Activated CD8-positive, alpha-beta memory T cell treated with anti-CD3 and anti-CD28 coated beads for 36 hours (primary cell): ENCODE results near the gene PPARGC1A. TPM values are rescaled to one million over a fixed set of nuclear protein-coding genes. Genes with fewer than 3 reads are reported as not detected.

ENCODE experiments used
- CTCF ChIA-PET: fragments of 350-600 bp; sonication (Branson Sonifier 250); formaldehyde crosslinking; loops from one replicate; lab custom pipeline; 2021; ENCODE audit warnings: antibody characterized with exemption; lab: Charles Lee
- POLR2A ChIA-PET: fragments of 350-600 bp; sonication (Branson Sonifier 250); formaldehyde crosslinking; loops from one replicate; lab custom pipeline; 2021; ENCODE audit warnings: antibody characterized with exemption; lab: Charles Lee
- total RNA-seq, 2 experiments: library from RNA; stranded (reverse); gene quantifications; one replicate each; pipeline ENCODE4 v1.2.3, GENCODE V29; 2021

PPARGC1A gene, protein sequence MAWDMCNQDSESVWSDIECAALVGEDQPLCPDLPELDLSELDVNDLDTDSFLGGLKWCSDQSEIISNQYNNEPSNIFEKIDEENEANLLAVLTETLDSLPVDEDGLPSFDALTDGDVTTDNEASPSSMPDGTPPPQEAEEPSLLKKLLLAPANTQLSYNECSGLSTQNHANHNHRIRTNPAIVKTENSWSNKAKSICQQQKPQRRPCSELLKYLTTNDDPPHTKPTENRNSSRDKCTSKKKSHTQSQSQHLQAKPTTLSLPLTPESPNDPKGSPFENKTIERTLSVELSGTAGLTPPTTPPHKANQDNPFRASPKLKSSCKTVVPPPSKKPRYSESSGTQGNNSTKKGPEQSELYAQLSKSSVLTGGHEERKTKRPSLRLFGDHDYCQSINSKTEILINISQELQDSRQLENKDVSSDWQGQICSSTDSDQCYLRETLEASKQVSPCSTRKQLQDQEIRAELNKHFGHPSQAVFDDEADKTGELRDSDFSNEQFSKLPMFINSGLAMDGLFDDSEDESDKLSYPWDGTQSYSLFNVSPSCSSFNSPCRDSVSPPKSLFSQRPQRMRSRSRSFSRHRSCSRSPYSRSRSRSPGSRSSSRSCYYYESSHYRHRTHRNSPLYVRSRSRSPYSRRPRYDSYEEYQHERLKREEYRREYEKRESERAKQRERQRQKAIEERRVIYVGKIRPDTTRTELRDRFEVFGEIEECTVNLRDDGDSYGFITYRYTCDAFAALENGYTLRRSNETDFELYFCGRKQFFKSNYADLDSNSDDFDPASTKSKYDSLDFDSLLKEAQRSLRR
- total RNA-seq, result not detected

DNA sequence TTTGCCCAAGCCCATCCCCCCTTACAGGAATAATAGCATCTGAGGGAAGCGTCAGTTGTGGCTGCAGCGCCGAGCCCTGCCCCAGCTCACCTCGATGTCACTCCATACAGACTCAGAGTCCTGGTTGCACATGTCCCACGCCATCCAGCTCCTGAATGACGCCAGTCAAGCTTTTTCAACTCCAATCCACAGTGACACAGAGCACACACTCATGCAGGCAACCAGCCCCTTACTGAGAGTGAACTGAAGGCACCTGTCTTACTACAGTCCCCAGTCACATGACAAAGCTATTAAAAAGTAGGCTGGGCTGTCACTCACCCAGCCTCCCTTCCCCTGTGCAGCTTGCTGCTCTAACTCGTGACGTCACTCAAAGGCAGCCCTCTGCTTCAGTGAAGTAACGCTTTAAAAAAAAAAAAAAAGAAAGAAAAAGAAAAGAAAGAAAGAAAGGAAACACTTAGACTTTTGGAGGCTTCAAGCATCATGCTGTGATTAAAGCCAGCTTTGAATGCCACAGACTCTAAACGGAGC, at the start of gene PPARGC1A:
PPARGC1A (minus strand) TSS at position 234 of the 528 bp plus-strand sequence; CDS start at position 144, 90 bp downstream.
- CTCF ChIA-PET, result interaction anchor here (0.6 to 0.8 kb wide), 2 partner anchors 151 to 468 kb away, joined by 4 to 6 read pairs; no protein-coding TSS in a partner anchor
- POLR2A ChIA-PET, result no interaction called here

DNA sequence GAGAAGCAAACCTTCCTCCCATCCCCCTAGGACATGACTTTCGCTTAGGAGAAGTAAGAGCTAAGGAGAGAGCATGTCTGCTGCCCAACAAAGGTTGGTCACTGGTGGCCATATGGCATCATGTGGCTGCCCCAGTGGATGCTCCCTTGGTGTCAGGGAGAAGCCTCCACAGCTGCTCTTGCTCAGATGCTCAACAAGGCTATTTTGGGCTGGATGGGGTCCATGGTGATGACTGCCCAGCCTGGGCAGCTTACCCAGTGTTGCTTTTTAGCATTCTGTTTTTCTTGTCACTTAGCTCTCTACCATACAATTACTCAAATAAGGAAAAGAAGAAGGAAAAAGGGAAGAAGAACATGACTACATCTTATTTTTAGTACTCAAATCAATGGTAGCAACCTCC, 48.9 kb upstream of the PPARGC1A start:
- ChIA-PET POLR2A (no interaction called here), CTCF (no interaction called here)

DNA sequence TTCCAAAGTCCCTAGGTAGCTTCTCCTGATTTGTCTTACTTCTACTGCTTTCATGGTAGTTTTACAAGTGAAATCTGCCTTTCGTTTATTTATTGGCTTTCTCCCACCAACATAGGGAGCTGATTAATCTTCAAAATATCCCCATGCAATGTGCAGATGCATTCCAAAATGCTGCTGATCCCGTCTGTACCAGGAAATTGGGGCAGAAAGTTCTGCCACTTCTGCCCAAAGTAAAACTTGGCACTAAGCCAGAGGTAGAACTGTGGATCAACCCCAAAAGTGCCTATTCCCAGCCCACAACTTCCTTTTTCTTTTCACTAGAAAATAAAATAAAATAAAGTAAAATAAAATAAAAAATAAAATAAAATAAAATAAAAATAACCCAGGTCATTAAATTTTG, 47.3 kb upstream of the PPARGC1A start:
- CTCF ChIA-PET, result no interaction called here
- POLR2A ChIA-PET, result no interaction called here

DNA sequence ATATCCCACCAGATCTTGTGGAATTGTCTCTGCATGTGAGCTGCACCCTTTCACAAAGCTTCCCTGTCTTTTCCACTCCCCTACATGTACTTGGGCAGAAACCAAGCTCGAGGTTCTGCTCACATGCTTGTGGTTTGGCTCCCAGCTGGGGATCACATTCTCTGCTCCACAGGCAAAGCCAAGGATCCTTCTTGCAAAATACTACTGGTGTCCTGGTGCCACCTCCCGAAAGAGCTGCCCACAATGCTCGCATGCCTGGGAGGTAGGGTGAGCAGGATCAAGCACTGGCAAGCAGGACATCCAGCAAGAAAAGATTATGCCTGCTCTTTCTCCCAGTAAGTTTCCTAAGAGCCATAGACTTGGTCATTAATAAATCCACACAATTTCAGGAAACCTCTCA, 45.1 kb upstream of the PPARGC1A start:
- CTCF ChIA-PET, result no interaction called here
- POLR2A ChIA-PET, result no interaction called here

DNA sequence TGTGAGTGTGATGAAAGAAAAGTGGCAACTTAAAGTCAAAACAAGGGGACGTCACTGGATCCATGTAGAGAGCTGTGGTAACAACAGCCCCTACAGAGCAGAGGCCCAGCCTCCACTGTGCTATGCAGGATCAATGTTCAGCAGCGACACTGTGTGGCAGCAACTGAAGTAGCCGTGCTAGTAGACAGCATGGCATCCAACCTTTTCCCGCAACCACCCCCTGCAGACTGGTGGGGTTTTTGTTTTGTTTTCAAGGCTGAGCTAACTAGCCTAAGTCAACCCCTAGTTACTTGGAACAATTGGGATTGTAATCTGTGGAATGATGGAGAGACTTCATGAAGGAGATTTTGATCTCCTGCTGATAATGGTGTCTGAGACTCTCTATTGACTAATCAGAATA, 44.4 kb upstream of the PPARGC1A start:
- CTCF ChIA-PET, result no interaction called here

DNA sequence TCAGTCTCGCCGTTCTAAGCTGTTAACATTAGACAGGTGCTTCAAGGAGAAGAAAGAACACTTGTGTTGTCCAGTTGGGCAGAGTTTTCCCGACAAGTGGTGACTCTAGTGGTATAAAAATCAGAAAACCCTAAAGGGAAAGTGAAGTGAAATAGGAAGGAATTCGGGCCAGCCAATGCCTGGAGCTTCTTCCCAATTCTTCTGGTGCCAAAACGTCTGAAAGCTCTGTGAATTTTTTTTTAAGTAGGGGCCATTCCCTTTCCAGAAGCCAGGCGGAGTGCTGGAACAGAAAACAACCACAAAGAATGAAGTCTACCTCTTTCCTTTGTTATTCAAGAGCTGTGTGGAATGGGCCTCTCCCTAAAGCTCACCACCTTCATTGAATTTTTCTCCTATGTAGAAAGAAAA, 43.1 kb upstream of the PPARGC1A start:
- POLR2A ChIA-PET, result no interaction called here
- CTCF ChIA-PET, result no interaction called here

More for the DNA sequence above, 44.4 kb upstream of the PPARGC1A start:
- POLR2A ChIA-PET, result no interaction called here

DNA sequence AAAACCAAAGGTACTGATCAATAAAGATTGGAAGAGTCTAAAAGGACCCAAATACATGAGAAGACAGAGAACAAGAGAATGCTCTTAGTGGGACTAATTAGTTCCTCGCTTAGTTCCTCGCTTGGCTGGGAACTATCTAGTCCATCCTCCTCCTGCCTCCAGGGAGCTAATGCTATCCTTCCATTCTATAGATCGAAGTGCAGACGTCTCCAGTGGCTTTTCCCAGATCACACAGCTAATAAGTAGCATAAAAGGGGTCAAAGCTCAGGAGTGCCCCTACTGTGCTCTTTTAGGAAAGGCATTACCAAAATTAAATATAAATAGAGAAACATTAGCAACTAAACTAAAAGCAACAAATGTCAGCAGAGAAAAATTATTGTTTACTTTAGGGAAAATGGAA, 42.3 kb upstream of the PPARGC1A start:
- POLR2A ChIA-PET, result no interaction called here
- CTCF ChIA-PET, result no interaction called here

DNA sequence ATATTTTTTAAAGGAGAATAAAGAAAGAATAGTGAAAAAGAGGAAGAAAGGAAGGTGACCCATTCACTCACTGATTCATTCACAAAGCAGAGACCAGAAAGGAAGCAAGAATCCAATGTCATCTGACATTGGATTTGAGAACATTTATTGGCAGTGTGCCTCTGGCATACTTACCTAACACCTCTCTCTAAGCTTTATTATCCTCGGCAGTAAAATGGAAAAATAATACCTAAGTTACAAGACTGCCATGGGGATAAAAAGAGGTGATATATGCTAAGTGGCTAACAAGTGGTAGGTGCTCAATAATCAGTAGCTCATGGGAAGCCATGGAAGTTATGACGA, 41.6 kb upstream of the PPARGC1A start:
- ChIA-PET POLR2A (no interaction called here), CTCF (no interaction called here)

DNA sequence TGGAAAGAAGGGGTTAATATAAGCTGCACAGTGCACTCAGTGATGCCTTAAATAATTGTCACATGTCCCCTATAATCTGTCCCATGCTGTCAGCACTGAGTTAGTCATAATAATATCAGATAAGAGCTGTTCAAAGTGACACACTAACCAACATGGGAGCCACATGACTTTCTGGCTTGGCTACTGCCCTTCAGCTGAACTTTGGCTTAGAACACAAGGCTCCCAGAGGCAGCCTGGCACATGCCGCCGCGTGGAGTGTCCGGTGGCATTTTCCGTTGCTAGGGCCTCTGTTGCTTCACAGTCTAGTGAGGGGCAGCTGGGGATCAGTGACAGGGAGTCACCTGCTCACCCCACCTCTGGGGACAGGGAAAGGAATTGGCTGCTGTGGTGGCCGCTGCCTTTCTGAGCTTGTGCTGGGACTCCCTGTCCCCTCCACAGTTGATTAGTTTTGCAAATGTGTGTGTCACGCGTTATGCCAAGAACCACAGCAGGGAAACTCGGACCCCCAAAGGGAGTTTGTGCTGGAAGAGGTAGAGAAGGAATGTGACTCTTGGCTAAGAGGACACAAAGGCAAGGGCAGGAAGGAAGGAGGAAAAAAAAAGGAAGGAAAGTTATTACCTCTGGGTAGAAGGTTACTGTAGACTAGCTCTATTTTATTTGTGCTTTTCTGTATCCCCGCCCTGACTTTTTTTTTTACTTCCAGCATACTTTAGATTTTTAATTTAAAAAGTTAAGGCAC, 41.1 kb upstream of the PPARGC1A start:
- ChIA-PET CTCF (no interaction called here), POLR2A (no interaction called here)

DNA sequence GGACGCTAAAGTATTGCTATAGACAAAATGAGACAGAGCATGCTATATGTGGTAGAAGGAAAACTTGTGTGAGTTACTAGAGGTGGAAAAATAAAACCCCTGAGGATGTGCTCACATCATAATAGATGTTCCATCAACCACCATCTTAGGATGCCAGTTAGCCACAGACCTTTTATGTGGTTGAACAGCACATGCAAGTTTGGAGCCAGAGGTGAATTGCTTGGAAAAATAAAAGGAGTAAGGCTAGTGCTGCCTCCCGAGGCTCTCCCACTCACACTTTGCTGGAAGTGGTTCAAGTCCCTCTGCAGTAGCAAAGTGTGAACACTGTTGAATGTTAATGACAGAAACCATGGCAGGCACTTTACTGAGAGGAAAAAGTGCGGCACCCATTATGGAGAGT, 39.4 kb upstream of the PPARGC1A start:
- POLR2A ChIA-PET, result no interaction called here

DNA sequence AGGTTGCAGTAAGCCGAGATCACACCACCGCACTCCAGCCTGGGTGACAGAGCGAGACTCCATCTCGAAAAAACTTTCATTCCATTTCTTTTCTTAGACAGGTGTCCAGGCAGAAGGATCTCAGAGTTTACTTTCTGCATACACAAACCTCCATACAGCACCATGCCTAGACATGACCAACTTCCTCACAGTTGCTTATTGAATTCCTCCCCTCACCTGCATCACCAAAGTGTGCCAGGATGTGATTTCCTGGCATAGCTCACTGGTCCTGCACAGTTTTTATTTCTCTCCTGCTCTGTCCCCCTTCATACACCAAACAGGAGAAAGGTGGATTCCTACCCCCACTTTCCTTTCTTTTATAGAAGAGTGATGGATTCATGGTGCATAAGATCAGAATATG, 34.7 kb upstream of the PPARGC1A start:
- ChIA-PET CTCF (no interaction called here), POLR2A (no interaction called here)

More for the DNA sequence above, 39.4 kb upstream of the PPARGC1A start:
- CTCF ChIA-PET, result no interaction called here

DNA sequence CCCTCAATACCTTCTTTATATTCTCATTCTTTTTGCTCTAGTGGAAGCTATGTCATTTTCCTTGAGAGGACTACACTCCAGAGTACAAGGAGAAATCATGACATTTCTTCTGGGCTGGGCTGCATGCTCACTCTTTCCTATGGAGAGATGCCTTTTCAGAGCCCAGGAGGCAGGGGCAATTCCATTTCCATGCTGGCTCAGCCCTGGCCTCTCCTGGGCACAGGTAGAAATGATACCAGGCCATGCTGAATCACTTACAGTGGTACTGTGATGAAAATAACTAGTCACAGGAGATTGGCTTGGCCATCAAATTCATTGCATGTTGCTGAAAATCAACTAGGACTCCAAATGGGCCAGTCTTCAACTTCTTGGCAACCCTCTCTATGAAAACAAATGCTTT, 34.0 kb upstream of the PPARGC1A start:
- POLR2A ChIA-PET, result no interaction called here
- CTCF ChIA-PET, result no interaction called here

DNA sequence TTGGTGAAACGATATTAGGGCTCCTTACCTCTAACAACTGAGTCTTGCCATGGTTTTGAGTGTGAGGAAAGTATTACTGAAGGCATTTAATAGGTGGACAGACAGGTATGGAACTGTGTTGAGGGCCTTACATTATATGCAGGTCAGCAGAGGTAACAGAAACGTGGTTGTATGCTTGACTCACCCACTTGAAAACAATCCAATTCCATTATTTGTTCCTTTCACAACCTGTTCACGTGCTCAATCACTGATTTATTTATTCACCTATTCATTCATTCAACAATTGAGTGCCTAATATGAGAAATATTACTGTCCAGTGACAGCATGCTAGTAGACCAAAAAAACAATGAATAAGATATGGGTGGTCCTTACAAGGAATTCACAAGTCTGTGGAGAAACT, 33.3 kb upstream of the PPARGC1A start:
- POLR2A ChIA-PET, result no interaction called here
- CTCF ChIA-PET, result no interaction called here

DNA sequence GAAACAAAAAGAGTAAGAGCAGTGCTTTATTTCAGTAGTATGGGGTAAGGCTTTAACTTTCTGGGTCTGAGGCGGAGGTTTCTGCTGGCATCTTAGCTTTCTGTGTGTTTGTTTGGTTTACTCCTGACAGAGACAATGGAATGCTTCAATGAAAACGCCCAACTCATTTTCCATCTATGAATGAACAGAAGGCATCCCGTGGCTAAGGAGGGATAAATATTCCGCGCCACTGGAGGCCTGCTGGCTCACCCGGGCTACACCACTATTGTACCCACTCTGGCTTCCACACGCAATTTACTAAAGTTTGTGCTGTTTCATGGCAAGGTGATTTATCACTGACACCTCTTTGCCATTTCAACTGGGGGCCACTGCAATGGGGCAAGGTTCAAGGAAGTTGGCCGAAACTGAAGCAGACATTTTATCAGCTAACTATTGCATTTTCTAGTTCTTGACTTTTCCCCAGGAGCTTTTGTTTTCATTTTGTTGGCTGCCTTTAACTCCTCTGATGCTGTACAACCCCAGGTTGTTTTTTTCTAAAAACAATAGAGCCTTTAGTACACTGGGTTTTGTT, 32.8 kb upstream of the PPARGC1A start:
- ChIA-PET POLR2A (no interaction called here), CTCF (no interaction called here)

DNA sequence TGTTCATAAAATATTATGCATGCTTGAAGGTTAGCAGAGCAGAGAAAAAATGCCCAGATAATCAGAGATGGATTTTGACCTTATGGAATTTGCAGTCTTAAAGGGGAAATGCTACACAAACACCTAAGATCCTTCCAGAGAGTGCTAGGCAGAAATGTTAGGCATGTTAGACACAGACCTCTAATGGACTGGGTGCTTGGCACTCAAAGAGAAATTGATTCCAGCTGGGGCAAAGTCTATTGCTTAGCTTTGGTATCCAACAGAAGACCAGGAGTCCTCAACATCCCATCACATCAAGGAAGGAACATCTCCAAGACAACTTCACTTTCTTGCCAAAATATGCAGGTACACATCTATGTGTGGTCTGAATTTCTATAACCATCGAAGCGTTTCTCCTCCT, 32.2 kb upstream of the PPARGC1A start:
- ChIA-PET POLR2A (no interaction called here), CTCF (no interaction called here)

DNA sequence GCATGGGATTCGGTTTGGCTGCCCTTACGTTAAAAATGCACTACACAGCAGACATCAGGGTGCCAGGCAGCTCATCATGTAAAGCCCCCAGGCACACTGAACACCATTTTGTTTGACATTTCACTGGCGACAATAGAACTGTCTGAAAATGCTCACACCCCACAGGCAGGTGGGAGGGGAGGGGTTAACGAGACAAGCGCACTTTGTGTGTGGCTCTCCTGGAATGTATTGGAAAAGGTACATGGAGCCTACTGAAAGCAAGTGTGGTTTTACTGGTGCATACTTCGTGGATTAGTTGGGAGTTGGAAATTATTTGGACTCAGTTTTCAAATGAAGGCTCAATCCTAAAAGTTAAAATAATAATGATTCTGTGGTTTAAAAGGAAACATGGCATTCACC, 31.6 kb upstream of the PPARGC1A start:
- POLR2A ChIA-PET, result no interaction called here
- CTCF ChIA-PET, result no interaction called here

DNA sequence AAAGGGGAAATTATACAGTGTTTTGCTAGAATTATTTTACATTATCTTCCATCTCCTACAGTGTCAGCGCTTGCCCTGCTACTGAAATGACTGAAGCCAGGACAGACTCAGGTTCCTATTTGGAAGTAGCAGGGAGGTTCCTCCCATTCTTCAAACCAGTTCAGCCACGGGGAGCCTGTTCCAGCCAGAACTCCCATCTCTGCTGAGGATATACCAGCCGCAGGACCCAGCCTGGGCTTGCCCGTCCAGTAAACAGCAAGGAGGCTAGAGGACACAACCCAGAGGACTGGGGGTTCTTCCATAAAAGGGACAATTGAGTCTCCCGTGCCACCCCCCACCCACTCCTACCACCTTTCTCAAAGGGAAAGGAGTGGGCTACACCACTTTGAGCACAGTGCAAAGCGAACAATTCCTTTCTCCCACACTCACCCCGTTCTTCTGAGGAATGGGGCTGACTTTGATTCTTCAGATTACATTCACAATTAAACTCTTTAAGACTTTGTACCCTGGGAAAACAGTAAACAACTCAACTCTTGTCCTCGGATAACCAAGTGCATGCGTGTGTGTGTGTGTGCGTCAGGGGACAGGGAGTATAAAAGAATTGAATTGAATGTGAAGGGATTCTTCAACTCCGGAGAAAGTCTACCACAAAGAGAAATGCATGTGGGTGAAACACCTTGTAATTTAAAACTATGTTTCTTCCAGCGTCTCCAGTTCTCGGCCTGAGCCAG, 31.0 kb upstream of the PPARGC1A start:
- POLR2A ChIA-PET, result no interaction called here
- CTCF ChIA-PET, result no interaction called here

DNA sequence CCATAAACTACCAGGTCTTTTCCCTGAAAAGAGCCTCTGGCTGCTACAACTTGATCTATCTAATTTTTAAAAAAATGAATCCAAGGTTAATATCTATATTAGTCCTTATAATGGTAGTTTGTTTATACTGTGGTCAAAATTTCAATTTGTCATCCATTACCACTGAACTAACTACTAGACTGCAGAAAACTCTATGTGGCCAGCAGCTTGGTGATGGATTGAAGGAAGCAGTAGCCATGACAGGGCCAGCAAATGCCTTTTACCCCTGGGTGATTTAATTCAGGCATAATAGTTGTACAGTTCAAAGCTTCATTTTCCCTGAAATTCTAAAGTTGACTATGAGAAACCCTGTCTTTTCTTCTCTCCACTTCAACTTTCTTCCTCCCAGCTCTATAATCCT, 30.4 kb upstream of the PPARGC1A start:
- CTCF ChIA-PET, result no interaction called here
- POLR2A ChIA-PET, result no interaction called here

DNA sequence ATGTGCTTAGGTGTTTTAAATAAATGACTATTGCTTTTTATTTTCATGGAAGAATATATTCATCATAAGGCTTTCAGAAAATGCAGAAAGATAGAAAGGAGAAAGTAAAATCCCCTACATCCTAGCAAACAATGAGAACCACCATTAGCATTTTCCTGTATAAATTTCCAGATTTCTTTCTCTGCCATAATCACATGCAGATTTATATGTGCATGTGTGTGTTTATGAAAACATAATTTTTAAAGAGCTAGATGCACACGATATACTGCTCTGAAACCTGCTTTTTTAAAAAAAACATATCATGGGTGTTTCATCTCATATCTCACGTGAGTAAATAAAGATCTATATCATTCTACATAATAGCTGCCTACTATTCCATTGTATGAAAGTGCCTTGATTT, 26.4 kb upstream of the PPARGC1A start:
- POLR2A ChIA-PET, result no interaction called here

More for the DNA sequence above, 26.4 kb upstream of the PPARGC1A start:
- CTCF ChIA-PET, result no interaction called here
